Breast epithelium (tissue), 3 donors: ENCODE measurements around the gene ARID1B.

ENCODE experiments used
- POLR2A ChIP-seq: fragments of 450-650 bp; IDR thresholded peaks from one replicate; pipeline ENCODE4 v1.6.1; 2016; ENCODE audit warnings: antibody characterized with exemption, mild to moderate bottlenecking, moderate library complexity
- POLR2AphosphoS5 ChIP-seq, 3 donors: sonication (generic); formaldehyde crosslinking; IDR thresholded peaks; one replicate each; pipeline ENCODE4 v1.6.1; 2017; ENCODE audit warnings: antibody characterized with exemption in 3 of 3
- TF ChIP-seq, protein P1 (sequence below), 3 donors: fragments of 450-650 bp; IDR thresholded peaks; one replicate each; pipeline ENCODE4 v1.5.1; 2016 to 2017; ENCODE audit warnings: antibody characterized with exemption in 3 of 3, mild to moderate bottlenecking in 3 of 3, moderate library complexity in 3 of 3

GRCh38 chr6:156948277-156948676 lies 171.1 kb downstream of the ARID1B start:
- TF ChIP-seq, protein P1, sequence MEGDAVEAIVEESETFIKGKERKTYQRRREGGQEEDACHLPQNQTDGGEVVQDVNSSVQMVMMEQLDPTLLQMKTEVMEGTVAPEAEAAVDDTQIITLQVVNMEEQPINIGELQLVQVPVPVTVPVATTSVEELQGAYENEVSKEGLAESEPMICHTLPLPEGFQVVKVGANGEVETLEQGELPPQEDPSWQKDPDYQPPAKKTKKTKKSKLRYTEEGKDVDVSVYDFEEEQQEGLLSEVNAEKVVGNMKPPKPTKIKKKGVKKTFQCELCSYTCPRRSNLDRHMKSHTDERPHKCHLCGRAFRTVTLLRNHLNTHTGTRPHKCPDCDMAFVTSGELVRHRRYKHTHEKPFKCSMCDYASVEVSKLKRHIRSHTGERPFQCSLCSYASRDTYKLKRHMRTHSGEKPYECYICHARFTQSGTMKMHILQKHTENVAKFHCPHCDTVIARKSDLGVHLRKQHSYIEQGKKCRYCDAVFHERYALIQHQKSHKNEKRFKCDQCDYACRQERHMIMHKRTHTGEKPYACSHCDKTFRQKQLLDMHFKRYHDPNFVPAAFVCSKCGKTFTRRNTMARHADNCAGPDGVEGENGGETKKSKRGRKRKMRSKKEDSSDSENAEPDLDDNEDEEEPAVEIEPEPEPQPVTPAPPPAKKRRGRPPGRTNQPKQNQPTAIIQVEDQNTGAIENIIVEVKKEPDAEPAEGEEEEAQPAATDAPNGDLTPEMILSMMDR (IDR thresholded peaks at IDR 0.05), result no peak
- no peak for TF ChIP-seq POLR2A
- no peak for TF ChIP-seq POLR2AphosphoS5 (IDR thresholded peaks at IDR 0.05)
